Activated naive CD4-positive, alpha-beta T cell treated with anti-CD3 and anti-CD28 coated beads, Interleukin-2, amount 50 U/mL, for 72 hours (primary cell): ENCODE results near the gene NPAS3. TPM values are rescaled to one million over a fixed set of nuclear protein-coding genes. Genes with fewer than 3 reads are reported as not detected.

Experiments used
- ATAC-seq, 2 donors: fragments of 150-1000 bp; cut with Tn5 transposase; 2 replicates each; pipeline ENCODE4 v1.10.0; 2021; ENCODE audit warnings: mild to moderate bottlenecking in 2 of 2, moderate library complexity in 2 of 2
- DNase-seq, 2 donors: peaks; one replicate each; pipeline ENCODE4 v3.0.0; 2021 to 2022; ENCODE audit warnings: low spot score in 2 of 2
- H3K27ac Mint-ChIP-seq, 2 donors: one replicate each; pipeline ENCODE4 v1.8.0; 2022; ENCODE audit warnings: mild to moderate bottlenecking in 2 of 2, mixed read lengths in 2 of 2
- H3K36me3 Mint-ChIP-seq, 2 donors: one replicate each; pipeline ENCODE4 v1.8.0; 2022; ENCODE audit warnings: mixed read lengths in 2 of 2
- H3K9me3 Mint-ChIP-seq, 2 donors: one replicate each; pipeline ENCODE4 v1.8.0; 2022; ENCODE audit warnings: mixed read lengths in 2 of 2
- total RNA-seq, 2 donors: library from RNA; stranded (reverse); gene quantifications; one replicate each; pipeline ENCODE4 v1.2.3, GENCODE V29; 2022

NPAS3 gene
- total RNA-seq, 2 donors from 2014 or later, result not detected

DNA sequence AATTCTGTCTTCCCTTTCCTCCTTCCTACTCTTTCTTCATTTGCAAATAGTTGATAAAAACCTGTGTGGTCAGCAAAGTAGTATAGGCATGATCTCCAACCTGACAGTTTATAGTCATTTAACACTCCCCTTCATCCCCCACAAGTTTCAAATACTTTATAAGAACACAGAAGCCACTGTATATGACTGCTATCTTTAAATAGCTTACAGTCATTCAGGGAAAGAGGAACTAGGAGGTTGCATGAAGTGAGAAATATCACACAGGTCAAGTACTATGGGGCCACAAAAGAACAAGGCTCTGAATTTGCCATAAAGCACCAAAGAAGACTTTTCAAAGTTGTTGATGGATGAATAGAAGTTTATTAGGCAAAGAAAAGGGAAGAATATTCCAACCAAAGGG, 431.3 kb downstream of the NPAS3 start:
- no peak overlapping the region for H3K27ac Mint-ChIP-seq
- ATAC-seq, result no peak
- DNase-seq, result no peak
- no peaks in the 10 kb centered on the region for H3K36me3 Mint-ChIP-seq
- H3K9me3 Mint-ChIP-seq, result no peaks in the 10 kb centered on the region

DNA sequence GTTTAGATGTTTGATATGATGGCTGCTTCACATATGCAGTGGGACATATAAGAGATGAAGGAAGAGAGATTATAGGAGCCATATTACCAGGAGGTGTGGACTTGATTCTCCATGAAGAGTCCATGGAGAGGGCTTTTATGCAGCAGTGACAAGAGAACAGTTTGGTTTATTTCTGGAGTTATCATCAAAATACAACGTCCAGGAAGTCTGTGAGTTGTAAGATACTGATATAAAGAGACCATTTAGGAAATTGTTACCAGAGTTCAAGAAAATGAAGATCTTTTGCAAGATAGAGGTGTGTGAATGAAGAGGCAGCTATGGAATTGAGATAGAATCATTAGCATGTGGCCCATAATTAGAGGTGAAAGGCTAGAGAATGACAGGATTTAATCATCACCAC, 431.7 kb downstream of the NPAS3 start:
- no peak overlapping the region for H3K27ac Mint-ChIP-seq
- H3K9me3 Mint-ChIP-seq, result no peaks in the 10 kb centered on the region
- no peaks in the 10 kb centered on the region for H3K36me3 Mint-ChIP-seq
- no peak for ATAC-seq
- DNase-seq, result no peak

DNA sequence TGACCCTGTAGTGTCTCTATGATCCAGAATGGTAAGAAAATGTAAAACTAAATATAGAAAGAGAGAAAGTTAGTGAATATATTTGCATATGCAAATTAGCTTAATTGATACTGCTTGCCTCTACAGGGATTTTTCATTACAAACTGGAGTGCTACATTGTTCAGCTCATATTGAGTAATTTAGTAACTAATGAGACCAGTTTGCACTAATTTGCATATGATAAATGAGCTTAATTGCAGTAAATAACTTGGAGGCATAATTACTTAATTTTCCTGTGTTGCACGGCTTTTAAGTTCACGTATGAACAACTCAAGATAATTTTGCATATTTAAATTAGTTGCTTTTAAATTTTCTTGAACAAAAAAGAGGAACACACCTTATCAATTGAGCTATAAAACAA, 436.5 kb downstream of the NPAS3 start:
- H3K27ac Mint-ChIP-seq, result no peak overlapping the region
- no peaks in the 10 kb centered on the region for H3K36me3 Mint-ChIP-seq
- H3K9me3 Mint-ChIP-seq, result no peaks in the 10 kb centered on the region
- DNase-seq (no peak), ATAC-seq (no peak)

DNA sequence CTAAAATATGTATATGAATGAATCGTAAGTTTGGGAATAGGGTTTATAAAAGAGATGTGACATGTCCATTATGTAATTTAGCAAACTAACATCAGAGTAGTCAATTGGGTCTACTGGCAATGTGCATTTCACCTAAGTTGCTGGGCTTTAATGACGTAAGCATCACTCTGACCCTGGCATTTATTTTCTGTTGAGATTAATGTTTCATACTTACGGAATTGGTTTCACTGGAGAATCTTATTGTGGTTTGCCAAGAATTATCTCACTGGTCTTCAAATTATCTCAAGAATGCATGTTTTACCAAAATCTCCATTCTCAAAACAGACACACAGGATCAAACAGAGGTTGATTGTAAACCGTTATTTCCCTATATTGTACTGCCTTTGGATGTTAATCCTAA, 437.1 kb downstream of the NPAS3 start:
- DNase-seq (no peak), ATAC-seq (no peak)
- Mint-ChIP-seq H3K36me3 (no peaks in the 10 kb centered on the region), H3K9me3 (no peaks in the 10 kb centered on the region), H3K27ac (no peak overlapping the region)

DNA sequence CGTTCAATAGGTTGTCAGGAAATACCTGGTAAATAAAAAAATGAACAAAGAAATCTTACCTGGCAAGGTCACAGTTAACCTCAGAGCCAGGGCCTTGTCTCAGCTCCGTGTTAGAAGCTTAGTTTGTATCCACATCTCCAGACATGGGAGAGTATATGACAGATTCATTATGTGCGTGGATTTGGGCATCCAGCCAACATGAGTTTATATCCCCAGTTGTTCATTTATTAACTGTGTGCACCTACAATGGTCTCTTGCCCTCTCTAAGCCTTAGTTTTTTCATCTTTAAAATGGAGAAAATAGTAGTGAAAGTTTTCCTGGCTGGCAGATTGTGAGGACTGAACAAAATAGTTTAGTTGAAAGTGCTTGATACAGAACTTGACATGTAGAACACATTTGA, 437.8 kb downstream of the NPAS3 start:
- no peak overlapping the region for H3K27ac Mint-ChIP-seq
- DNase-seq (no peak), ATAC-seq (no peak)
- H3K36me3 Mint-ChIP-seq, result no peaks in the 10 kb centered on the region
- no peaks in the 10 kb centered on the region for H3K9me3 Mint-ChIP-seq

DNA sequence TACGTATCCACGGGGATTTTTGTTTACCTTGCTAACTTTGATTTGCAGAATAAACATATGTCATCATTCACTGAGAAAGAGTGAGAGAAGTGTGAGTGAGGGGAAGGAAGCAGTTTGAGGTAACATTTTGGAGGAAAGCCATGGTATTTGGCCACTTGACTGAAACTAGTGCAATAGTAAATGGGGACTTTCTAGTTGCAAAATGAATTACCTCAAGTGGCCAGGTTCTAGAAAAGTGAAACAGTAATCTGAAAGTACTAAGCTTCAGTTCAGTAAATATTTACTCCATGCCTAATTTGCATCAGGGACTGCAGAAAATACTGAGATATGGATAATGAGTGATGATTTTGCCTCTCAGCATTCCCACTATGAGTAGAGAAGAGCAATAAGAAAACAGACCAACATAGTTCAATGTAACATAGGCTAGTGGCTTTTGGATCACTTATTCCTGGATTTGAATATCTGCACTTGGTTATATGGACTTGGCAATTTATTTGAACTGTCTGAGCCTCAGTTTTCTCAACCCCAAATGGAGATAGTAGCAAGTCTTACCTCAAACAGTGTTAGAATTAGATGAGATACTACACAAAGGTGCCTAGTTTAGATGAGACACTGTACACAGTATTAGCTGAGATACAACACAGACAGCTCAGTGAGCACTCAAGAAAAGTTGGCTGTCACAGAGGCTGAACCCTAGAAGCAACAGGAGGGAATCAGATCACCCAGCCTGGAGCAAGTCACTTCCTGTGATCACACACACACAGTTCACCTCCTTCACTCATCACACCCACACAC, 439.1 kb downstream of the NPAS3 start:
- H3K27ac Mint-ChIP-seq, result no peak overlapping the region
- ATAC-seq (no peak), DNase-seq (no peak)
- no peaks in the 10 kb centered on the region for H3K36me3 Mint-ChIP-seq
- H3K9me3 Mint-ChIP-seq, result no peaks in the 10 kb centered on the region

DNA sequence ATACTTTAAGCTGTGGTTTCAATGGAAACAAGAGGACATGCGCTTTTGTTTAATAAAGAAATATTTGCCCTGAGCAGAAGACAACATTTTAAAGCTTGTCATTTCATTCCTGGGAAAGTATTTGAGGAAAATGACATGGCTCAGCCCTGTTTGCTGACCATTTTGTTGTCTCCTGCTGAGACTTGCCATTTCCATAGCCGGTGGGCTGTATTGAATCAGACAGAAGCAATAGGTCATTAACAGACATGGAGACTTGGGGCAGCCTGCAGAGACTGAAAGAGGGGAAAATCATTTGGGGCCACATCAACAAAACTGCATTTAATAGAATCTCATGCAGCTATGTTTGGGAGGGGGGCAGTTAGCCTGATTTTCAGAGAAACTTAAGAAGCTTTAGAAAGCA, 443.0 kb downstream of the NPAS3 start:
- ATAC-seq (no peak), DNase-seq (no peak)
- Mint-ChIP-seq H3K9me3 (no peaks in the 10 kb centered on the region), H3K36me3 (no peaks in the 10 kb centered on the region), H3K27ac (no peak overlapping the region)

DNA sequence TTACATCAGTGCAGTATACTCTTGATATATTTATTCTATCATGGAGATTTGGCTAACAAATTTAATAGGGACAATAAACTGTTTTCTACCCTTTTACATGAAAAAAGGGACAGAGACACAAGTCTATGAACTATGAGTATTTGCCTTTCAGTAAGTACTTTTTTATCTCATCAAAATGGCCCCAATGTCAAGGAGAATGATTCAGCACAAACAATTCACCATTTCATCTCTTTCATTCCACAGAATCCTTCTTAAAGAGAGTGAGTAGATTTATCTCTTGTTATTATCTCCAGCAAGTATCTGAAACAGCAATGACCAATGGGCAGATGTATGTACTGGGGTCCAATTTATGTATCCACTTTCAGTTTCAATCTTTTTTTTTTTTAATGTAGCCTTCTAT, 447.5 kb downstream of the NPAS3 start:
- Mint-ChIP-seq H3K27ac (no peak overlapping the region), H3K36me3 (no peaks in the 10 kb centered on the region), H3K9me3 (no peaks in the 10 kb centered on the region)
- DNase-seq (no peak), ATAC-seq (no peak)

DNA sequence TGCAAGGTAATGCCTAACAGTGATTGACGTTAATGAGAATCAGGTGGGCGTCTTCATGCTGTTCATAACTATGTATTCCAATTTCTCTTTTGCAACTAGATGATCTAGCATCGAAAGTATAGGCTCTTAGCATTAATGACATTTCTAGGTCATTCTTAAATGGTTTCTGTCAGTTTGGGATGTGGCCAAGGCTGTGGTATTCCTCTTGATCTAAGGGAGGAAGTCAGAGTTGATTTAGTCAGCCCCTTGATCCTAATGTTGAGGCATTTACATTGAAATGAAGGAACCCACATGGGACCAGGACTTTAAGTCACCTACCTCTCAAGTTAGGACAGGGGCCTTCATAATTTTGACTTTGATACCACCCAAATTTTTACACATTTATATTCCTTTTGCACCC, 448.1 kb downstream of the NPAS3 start:
- Mint-ChIP-seq H3K27ac (no peak overlapping the region), H3K36me3 (no peaks in the 10 kb centered on the region), H3K9me3 (no peaks in the 10 kb centered on the region)
- DNase-seq (no peak), ATAC-seq (no peak)

DNA sequence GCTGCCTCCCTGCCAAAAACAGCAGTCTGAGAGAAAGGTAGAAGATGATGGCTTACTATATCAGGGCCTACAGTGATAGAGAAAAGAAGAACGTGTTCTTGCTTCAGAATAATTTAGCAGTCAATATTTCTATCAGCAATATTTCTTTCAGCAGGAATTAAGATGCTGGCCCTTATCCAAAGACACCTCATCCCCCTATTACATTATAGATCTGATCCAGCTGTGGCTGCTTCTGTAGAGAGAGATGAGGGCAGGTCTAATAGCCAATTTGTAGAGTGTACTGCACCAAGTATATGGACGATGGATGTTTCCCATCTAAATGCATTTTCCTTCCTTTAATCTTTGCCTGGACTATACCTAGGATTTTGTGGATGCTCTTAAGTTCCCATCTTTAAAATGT, 451.7 kb downstream of the NPAS3 start:
- DNase-seq (no peak), ATAC-seq (no peak)
- Mint-ChIP-seq H3K36me3 (no peaks in the 10 kb centered on the region), H3K9me3 (no peaks in the 10 kb centered on the region), H3K27ac (no peak overlapping the region)

DNA sequence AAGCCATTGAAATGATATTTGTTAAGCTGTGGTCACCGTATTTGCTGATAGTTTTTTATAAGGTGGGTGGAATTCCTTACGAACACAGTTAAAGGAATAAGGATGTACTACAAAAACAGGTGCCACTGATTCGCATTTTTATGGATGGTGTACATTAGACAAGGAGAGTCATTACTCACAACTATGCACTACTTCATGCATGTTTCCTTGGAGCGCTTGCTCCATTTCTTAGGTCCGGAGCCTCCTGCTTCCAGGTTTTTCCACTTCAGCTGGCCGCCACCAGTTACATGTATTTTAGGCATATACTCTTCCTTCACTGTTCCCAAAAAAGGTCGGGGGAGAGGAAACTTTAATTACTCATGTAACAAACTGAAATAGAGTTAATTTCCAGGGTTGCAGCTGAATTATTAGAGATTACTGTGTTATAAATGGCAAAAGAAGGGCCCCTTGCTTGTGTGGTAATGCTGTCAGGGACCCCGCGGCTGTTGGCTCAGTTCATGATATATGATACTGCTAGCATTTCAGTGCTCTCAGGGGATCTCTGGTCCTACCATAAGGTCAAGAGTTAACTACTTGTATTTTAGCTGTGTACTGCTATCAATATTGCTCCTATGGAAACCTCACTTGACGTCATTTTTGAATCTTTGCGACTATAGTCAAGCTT, 454.7 kb downstream of the NPAS3 start:
- H3K9me3 Mint-ChIP-seq, result no peaks in the 10 kb centered on the region
- no peaks in the 10 kb centered on the region for H3K36me3 Mint-ChIP-seq
- H3K27ac Mint-ChIP-seq, result no peak overlapping the region
- DNase-seq, result no peak
- no peak for ATAC-seq

DNA sequence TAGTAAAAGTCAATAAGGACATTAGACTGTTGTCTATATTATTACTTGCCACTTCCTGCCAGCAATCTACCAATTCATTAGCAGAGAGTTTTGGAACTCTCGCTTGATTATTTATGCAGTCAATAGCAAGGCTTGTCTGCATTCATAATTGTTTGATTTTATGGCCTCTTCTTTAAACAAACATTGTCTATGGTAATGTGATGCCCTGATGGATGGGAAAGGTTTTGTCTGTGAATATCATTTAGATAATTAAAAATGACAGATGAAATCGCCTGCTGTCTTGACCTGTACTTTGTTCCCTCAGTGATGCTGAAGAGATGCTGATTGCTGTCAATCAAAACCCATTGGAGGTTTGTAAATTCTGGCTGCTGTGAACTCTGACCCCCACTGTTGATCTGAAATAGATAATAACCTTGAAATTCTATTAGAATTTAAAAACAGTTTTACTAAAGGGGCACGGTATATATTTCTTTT, 455.3 kb downstream of the NPAS3 start:
- ATAC-seq, result no peak

DNA sequence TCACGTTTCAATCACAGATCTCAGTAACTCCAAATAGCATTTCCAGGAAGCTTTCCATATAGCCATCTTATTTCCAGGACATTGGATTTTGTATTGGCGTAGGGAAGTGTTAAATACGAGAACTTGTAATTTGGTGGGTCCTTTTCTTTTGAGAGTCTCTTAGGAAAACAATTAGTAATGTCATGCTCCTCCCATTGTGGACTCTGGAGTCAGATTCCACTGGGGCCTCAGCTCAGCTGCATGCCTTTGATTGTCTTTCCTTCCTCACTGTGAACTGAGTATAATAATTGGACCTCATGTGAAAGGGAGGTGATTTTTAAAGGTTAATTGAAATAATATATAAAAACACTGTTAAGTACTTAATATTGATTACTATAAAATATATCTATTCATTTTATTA, 462.6 kb downstream of the NPAS3 start:
- ATAC-seq (no peak), DNase-seq (no peak)
- Mint-ChIP-seq H3K27ac (no peak overlapping the region), H3K36me3 (peaks cover 0 to 4% of the 10 kb centered on the region in 2 donors), H3K9me3 (peaks cover 4 to 6% of the 10 kb centered on the region in 2 donors)

More for the DNA sequence above, 455.3 kb downstream of the NPAS3 start:
- no peak for DNase-seq
- Mint-ChIP-seq H3K9me3 (no peaks in the 10 kb centered on the region), H3K36me3 (no peaks in the 10 kb centered on the region), H3K27ac (no peak overlapping the region)

DNA sequence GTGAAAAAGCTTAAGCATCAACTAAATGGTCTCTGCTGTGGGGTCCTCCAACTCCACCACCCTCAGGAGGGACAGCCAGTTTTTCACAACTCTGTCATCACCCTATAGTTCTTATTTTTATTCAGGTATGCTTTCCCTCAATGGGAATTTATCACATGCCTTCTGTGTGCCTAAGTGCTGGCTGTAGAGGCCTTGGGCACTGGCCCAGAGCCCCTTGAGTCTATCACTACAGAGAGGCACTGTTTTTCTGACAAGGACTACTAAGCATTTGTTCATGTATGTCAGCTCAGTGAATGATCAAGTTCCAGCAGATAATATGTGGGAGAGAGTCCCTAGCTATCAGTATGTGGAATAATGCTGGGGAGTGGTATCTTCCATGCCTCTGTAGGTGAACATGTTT, 463.9 kb downstream of the NPAS3 start:
- H3K36me3 Mint-ChIP-seq, result peaks cover 0 to 4% of the 10 kb centered on the region in 2 donors
- ATAC-seq, result no peak
- no peak for DNase-seq
- H3K27ac Mint-ChIP-seq, result no peak overlapping the region
- H3K9me3 Mint-ChIP-seq, result peaks cover 6 to 8% of the 10 kb centered on the region in 2 donors

DNA sequence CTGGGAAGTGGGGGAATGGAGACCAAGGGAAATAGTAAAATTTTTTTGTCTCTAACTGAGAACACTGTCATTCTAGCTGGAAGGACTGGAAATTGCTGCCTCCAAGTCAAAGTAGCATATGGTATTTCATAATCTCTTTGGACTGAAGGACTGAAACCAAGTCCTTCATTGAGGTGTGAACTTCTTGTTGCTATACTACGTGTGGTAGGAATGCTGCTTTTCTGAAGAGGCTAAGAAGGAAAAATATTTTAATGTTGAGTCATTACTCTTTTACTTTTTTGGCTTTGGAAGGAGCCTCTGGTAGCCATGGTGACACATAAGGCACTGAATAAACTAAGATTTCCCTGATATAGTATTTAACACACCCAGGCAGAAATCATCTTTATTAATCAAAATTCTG, 465.4 kb downstream of the NPAS3 start:
- H3K36me3 Mint-ChIP-seq, result peaks cover 0 to 4% of the 10 kb centered on the region in 2 donors
- DNase-seq (no peak), ATAC-seq (no peak)
- H3K9me3 Mint-ChIP-seq, result peaks cover 8 to 10% of the 10 kb centered on the region in 2 donors
- no peak overlapping the region for H3K27ac Mint-ChIP-seq

DNA sequence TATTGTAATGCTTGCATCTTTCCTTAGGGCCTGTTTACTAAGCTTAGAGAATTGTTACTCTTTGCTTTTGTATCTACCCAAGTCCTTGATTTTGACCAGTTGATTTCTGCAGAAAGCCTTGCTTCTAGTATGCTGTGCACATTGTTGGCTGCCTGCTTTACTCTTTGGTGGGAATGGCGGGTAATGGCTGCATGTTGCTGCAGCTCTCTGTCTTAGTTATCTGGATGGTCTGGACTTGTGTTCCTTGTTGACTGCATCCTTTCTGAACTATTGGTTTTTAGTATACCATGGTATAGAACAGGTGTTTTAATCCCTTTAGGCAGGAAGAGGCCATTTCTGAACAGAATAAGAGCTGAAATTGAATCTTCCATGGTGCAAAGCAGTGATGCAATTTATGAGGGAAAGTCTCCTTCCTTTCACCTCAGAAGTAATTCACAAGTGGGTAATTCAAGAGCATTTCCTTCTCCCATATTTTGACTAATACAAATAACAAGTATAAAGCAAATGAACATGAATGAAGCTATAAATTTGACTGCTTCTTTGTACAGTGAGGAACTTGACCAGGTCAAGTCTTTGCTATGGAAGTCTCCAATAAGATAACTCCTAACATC, 466.4 kb downstream of the NPAS3 start:
- H3K27ac Mint-ChIP-seq, result no peak overlapping the region
- no peak for ATAC-seq
- no peak for DNase-seq
- H3K9me3 Mint-ChIP-seq, result peaks cover 8 to 10% of the 10 kb centered on the region in 2 donors
- H3K36me3 Mint-ChIP-seq, result peaks cover 0 to 4% of the 10 kb centered on the region in 2 donors

DNA sequence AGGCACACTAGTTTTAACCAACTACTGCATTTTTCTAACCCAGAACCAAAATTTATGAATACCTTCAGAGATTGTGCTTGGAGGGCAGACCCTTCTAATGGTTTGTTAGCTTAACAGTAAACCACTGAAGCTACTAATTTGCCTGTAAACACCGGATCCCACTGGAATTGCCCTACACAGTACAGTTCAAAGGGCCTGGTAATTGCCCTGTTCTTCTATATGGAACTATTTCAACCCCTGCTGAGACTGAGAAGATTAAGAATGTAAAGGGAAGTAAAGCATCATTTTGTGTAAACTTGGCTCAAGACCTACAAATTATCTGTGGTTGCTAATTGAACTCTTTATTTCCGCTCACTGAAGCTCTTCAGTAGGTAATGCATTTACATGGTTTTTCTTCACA, 468.1 kb downstream of the NPAS3 start:
- Mint-ChIP-seq H3K36me3 (peaks cover 0 to 4% of the 10 kb centered on the region in 2 donors), H3K9me3 (peaks cover 8 to 10% of the 10 kb centered on the region in 2 donors), H3K27ac (no peak overlapping the region)
- no peak for DNase-seq
- no peak for ATAC-seq
